Panc1 (cell line): ENCODE data around the gene GABRG3. TPM values are rescaled to one million over a fixed set of nuclear protein-coding genes. Genes with fewer than 3 reads are reported as not detected.

Source experiments
- ATAC-seq: fragments of 200-7000 bp; cut with Tn5 transposase; 2 replicates; pipeline ENCODE4 v1.9.1; 2020; ENCODE audit warnings: mild to moderate bottlenecking, moderate library complexity
- BruUV-seq: library from RNA; stranded (reverse); fragments of 400-500 nt; replicated peaks from 2 replicates; lab custom pipeline; 2021; lab: Mats Ljungman, UMichigan
- CTCF ChIA-PET: fragments of 300-600 bp; sonication (Branson Sonifier 250); formaldehyde crosslinking; loops from one replicate; lab custom pipeline; 2022; ENCODE audit warnings: antibody characterized with exemption; lab: Charles Lee
- POLR2A ChIA-PET: fragments of 300-600 bp; sonication (Branson Sonifier 250); formaldehyde crosslinking; loops from one replicate; lab custom pipeline; 2022; ENCODE audit warnings: antibody characterized with exemption; lab: Charles Lee
- DNase-seq: peaks from one replicate; pipeline ENCODE4 v3.0.0-alpha.2; 2010; ENCODE audit warnings: low read depth, low spot score
- H3K27ac ChIP-seq: 2 replicates; pipeline ENCODE4 v1.5.1; 2011; ENCODE audit warnings: mild to moderate bottlenecking, low read length, inconsistent platforms
- H3K27me3 ChIP-seq: fragments of 200-500 bp; sonication (Bioruptor generic); 2 replicates; pipeline ENCODE4 v1.6.0; 2014; ENCODE audit warnings: low read length, inconsistent platforms; ENCODE audit not compliant: control insufficient read depth, insufficient read depth
- H3K36me3 ChIP-seq: fragments of 200-500 bp; sonication (Bioruptor generic); 2 replicates; pipeline ENCODE4 v1.5.1; 2014; ENCODE audit warnings: inconsistent platforms, mild to moderate bottlenecking, low read length, moderate library complexity; ENCODE audit not compliant: control insufficient read depth, insufficient read depth
- H3K4me1 ChIP-seq: 2 replicates; pipeline ENCODE4 v1.5.1; 2011; ENCODE audit warnings: inconsistent platforms, mild to moderate bottlenecking, low read length, moderate library complexity; ENCODE audit not compliant: control insufficient read depth, insufficient read depth
- H3K4me3 ChIP-seq, 2 experiments: 2 replicates each; pipeline ENCODE4 v1.5.1; 2011 to 2012; ENCODE audit warnings: low read depth in 2 of 2, low read length in 2 of 2, mild to moderate bottlenecking in 2 of 2, inconsistent platforms in 1 of 2, moderate library complexity in 1 of 2
- H3K9me3 ChIP-seq: fragments of 200-500 bp; sonication (Bioruptor generic); 2 replicates; pipeline ENCODE4 v1.5.1; 2014; ENCODE audit warnings: low read depth, mild to moderate bottlenecking, inconsistent platforms, low read length, moderate library complexity; ENCODE audit not compliant: control insufficient read depth, insufficient read depth
- POLR2AphosphoS5 ChIP-seq: IDR thresholded peaks from 2 replicates; pipeline ENCODE4 v1.6.1; 2012; ENCODE audit warnings: mild to moderate bottlenecking, low read depth, low read length, moderate library complexity
- REST ChIP-seq, 2 experiments: IDR thresholded peaks; 2 replicates each; pipeline ENCODE4 v1.6.1; 2011 to 2012; ENCODE audit warnings: low read depth in 2 of 2, control low read depth in 1 of 2, low read length in 1 of 2, mild to moderate bottlenecking in 1 of 2, moderate library complexity in 1 of 2; ENCODE audit not compliant: insufficient read depth in 1 of 2
- SIN3A ChIP-seq: IDR thresholded peaks from 2 replicates; pipeline ENCODE4 v1.6.1; 2012; ENCODE audit warnings: low read depth, mild to moderate bottlenecking, low read length, moderate library complexity, borderline replicate concordance; ENCODE audit not compliant: insufficient read depth
- TCF7L2 ChIP-seq: IDR thresholded peaks from 2 replicates; pipeline ENCODE4 v1.6.1; 2011; ENCODE audit warnings: mild to moderate bottlenecking, low read depth, low read length, inconsistent platforms
- in situ Hi-C: cut with HindIII; loops from 2 replicates; pipeline ENCODE4 v1.10.0; 2016; ENCODE audit warnings: low sequenced_read_pairs, low pct_unique_long_range_greater_than_20kb
- intact Hi-C: fragments of 100-400 bp; cut with micrococcal nuclease; formaldehyde crosslinking; loops from one replicate; pipeline ENCODE4 v1.10.0; 2022; ENCODE audit not compliant: unreplicated experiment
- total RNA-seq: library from RNA; stranded (reverse); gene quantifications from one replicate; pipeline ENCODE4 v1.2.1, GENCODE V29; 2021; ENCODE audit not compliant: unreplicated experiment
- TF ChIP-seq, protein P1 (sequence below): fragments of 450-650 bp; IDR thresholded peaks from 2 replicates; pipeline ENCODE4 v1.5.1; 2017; ENCODE audit warnings: mild to moderate bottlenecking

Gene GABRG3
- total RNA-seq, 1 experiment from 2014 or later: not detected

- no peak for ATAC-seq
- in situ Hi-C loops (no loop called here), intact Hi-C loops (no loop called here)
- CTCF ChIA-PET: no interaction called here
- H3K4me1 ChIP-seq: no peaks in the 10 kb centered on the region
- BruUV-seq: no TSS peak
- H3K27ac ChIP-seq: no peak overlapping the region
- POLR2A ChIA-PET: no interaction called here
- TF ChIP-seq TCF7L2: no peak
- no peaks in the 10 kb centered on the region for H3K27me3 ChIP-seq
- H3K36me3 ChIP-seq: no peaks in the 10 kb centered on the region
- H3K9me3 ChIP-seq: no peaks in the 10 kb centered on the region
- no peak for DNase-seq
- no peak overlapping the region for H3K4me3 ChIP-seq
Measured at GRCh38 chr15:27046880-27047279, 75.9 kb downstream of the GABRG3 start.

DNA sequence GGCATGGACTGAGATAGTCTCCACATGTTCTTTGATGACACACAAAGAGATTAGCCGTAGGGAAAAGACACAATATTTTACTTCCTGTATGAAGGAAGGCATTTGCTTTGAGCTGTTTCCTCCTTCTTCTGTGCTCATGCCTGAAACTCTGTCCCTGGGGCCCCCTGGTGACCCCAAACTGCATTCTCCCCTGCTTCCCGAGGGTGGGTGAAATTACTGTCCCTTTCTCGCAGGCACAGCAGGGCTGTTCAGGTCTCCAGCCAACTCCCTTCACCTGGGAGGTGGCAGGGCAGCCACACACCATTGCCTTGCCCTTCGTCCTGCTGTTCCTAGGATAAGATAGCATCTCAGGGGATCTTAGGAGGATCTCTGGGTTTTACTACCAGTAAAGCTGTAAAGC, 79.2 kb downstream of the GABRG3 start:
- Histone ChIP-seq H3K4me3 (no peak overlapping the region), H3K36me3 (no peaks in the 10 kb centered on the region), H3K9me3 (no peaks in the 10 kb centered on the region), H3K27ac (no peak overlapping the region), H3K27me3 (no peaks in the 10 kb centered on the region), H3K4me1 (no peaks in the 10 kb centered on the region)
- POLR2A ChIA-PET: no interaction called here
- TF ChIP-seq POLR2AphosphoS5: no peak
- TF ChIP-seq, protein P1, sequence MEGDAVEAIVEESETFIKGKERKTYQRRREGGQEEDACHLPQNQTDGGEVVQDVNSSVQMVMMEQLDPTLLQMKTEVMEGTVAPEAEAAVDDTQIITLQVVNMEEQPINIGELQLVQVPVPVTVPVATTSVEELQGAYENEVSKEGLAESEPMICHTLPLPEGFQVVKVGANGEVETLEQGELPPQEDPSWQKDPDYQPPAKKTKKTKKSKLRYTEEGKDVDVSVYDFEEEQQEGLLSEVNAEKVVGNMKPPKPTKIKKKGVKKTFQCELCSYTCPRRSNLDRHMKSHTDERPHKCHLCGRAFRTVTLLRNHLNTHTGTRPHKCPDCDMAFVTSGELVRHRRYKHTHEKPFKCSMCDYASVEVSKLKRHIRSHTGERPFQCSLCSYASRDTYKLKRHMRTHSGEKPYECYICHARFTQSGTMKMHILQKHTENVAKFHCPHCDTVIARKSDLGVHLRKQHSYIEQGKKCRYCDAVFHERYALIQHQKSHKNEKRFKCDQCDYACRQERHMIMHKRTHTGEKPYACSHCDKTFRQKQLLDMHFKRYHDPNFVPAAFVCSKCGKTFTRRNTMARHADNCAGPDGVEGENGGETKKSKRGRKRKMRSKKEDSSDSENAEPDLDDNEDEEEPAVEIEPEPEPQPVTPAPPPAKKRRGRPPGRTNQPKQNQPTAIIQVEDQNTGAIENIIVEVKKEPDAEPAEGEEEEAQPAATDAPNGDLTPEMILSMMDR: no peak
- intact Hi-C loops (no loop called here), in situ Hi-C loops (no loop called here)
- BruUV-seq: no TSS peak
- CTCF ChIA-PET: no interaction called here
- DNase-seq: no peak
- ATAC-seq: no peak

- TF ChIP-seq TCF7L2: no peak
- no peak for TF ChIP-seq SIN3A
- TF ChIP-seq POLR2AphosphoS5: no peak
- no peak for TF ChIP-seq REST (IDR thresholded peaks at IDR 0.05; ENCODE audit: insufficient read depth in 1 of 2, low read depth in 2 of 2, low read length in 1 of 2)
- TF ChIP-seq, protein P1: no peak
- POLR2A ChIA-PET: no interaction called here
- H3K36me3 ChIP-seq: no peaks in the 10 kb centered on the region
- no peak for DNase-seq
- no TSS peak for BruUV-seq
- CTCF ChIA-PET: no interaction called here
- H3K27ac ChIP-seq: no peak overlapping the region
- in situ Hi-C loops: no loop called here
- H3K9me3 ChIP-seq: no peaks in the 10 kb centered on the region
- no peaks in the 10 kb centered on the region for H3K27me3 ChIP-seq
- no peak for ATAC-seq
- no peaks in the 10 kb centered on the region for H3K4me1 ChIP-seq
- intact Hi-C loops: no loop called here
- no peak overlapping the region for H3K4me3 ChIP-seq
Measured at GRCh38 chr15:27054426-27054825, 83.4 kb downstream of the GABRG3 start.
